ENCODE measurements around the gene MYH3.

- TF ChIP-seq CTCF (IDR thresholded peaks at IDR 0.05) (no peak), EP300 (IDR thresholded peaks at IDR 0.05) (no peak), POLR2A (IDR thresholded peaks at IDR 0.05) (no peak), POLR2AphosphoS5 (IDR thresholded peaks at IDR 0.05) (no peak)
Observed at GRCh38 chr17:10623737-10624338, 33.3 kb downstream of the MYH3 start.

All from sigmoid colon (tissue), 4 donors.